Stimulated activated memory B cell treated with anti-CD40 and anti-IgM and Interleukin-4, amounts not matched to agents 10 μg/mL and 1 μg/mL and 100 μg/mL, for 72 hours (primary cell): ENCODE measurements around the gene CDKN2C.

ENCODE experiments used
- ATAC-seq: fragments of 150-1000 bp; cut with Tn5 transposase; 2 replicates; pipeline ENCODE4 v1.10.0; 2021
- H3K27ac Mint-ChIP-seq: one replicate; pipeline ENCODE4 v1.8.0; 2022; ENCODE audit warnings: mild to moderate bottlenecking, mixed read lengths
- H3K27me3 Mint-ChIP-seq: one replicate; pipeline ENCODE4 v1.8.0; 2022; ENCODE audit warnings: mixed read lengths
- H3K36me3 Mint-ChIP-seq: one replicate; pipeline ENCODE4 v1.8.0; 2022; ENCODE audit warnings: mixed read lengths
- H3K4me1 Mint-ChIP-seq: one replicate; pipeline ENCODE4 v1.8.0; 2022; ENCODE audit warnings: mixed read lengths
- H3K4me3 Mint-ChIP-seq: one replicate; pipeline ENCODE4 v1.8.0; 2022; ENCODE audit warnings: mild to moderate bottlenecking, moderate library complexity, mixed read lengths
- H3K9me3 Mint-ChIP-seq: one replicate; pipeline ENCODE4 v1.8.0; 2022; ENCODE audit warnings: mixed read lengths

The CDKN2C gene

DNA sequence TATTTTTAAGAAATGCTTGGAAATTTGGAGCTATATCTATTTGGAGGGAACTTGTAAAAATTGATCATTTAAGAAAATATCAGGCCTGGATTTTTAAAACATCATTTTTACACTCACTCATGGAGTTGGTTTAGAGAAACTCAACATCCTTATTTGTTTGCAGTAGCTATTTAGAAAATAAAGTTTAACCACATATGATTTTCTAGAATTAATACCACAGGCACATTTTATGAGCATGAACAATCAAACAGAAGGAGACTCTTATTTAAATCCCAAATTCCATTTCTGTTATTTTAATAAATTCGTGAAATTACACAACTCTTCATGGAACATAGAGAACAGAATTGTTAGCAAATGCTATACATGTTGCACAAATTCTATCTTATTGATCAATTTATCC lies 3.2 kb downstream of the CDKN2C start:
- Mint-ChIP-seq H3K27me3 (peaks cover 56% of the 10 kb centered on the region), H3K9me3 (no peaks in the 10 kb centered on the region), H3K4me1 (peaks cover 32% of the 10 kb centered on the region), H3K27ac (no peak overlapping the region), H3K36me3 (no peaks in the 10 kb centered on the region), H3K4me3 (no peak overlapping the region)
- ATAC-seq, result no peak

DNA sequence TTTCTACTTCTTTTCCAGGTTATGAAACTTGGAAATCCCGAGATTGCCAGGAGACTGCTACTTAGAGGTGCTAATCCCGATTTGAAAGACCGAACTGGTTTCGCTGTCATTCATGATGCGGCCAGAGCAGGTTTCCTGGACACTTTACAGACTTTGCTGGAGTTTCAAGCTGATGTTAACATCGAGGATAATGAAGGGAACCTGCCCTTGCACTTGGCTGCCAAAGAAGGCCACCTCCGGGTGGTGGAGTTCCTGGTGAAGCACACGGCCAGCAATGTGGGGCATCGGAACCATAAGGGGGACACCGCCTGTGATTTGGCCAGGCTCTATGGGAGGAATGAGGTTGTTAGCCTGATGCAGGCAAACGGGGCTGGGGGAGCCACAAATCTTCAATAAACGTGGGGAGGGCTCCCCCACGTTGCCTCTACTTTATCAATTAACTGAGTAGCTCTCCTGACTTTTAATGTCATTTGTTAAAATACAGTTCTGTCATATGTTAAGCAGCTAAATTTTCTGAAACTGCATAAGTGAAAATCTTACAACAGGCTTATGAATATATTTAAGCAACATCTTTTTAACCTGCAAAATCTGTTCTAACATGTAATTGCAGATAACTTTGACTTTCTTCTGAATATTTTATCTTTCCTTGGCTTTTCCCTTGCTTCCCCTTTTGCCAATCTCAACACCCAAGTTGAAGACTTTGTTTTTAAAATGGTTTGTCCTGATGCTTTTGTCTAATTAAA lies 4.0 kb downstream of the CDKN2C start:
- no peak for ATAC-seq
- Mint-ChIP-seq H3K27me3 (peaks cover 64% of the 10 kb centered on the region), H3K9me3 (no peaks in the 10 kb centered on the region), H3K27ac (no peak overlapping the region), H3K4me1 (peaks cover 32% of the 10 kb centered on the region), H3K36me3 (no peaks in the 10 kb centered on the region), H3K4me3 (no peak overlapping the region)

- H3K4me1 Mint-ChIP-seq, result peaks cover 31% of the 10 kb centered on the region
- H3K27me3 Mint-ChIP-seq, result peaks cover 67% of the 10 kb centered on the region
- H3K4me3 Mint-ChIP-seq, result no peak overlapping the region
- H3K9me3 Mint-ChIP-seq, result no peaks in the 10 kb centered on the region
- no peaks in the 10 kb centered on the region for H3K36me3 Mint-ChIP-seq
- no peak for ATAC-seq
- no peak overlapping the region for H3K27ac Mint-ChIP-seq
Measured at GRCh38 chr1:50974618-50974935, 4.5 kb downstream of the CDKN2C start.

DNA sequence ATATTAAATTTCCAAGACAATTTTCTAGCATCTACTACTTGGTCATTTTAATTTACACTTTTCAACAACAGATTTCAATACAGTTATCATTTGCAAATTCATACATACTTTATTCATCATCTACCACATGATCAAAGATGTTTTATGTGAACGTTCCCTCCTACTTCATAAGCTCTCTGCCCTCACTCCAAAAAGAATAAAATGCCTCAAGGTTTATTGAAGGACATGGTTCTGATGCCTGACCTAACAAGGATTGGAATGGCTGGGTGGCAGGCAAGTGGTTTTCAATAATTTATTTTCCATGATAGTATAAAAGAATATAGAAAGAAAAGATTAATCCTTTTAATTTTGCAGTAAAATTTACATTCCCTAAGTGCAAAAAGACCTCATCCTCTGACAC lies 5.4 kb downstream of the CDKN2C start:
- Mint-ChIP-seq H3K36me3 (no peaks in the 10 kb centered on the region), H3K4me1 (peaks cover 22% of the 10 kb centered on the region), H3K4me3 (no peak overlapping the region), H3K27ac (no peak overlapping the region), H3K27me3 (peaks cover 58% of the 10 kb centered on the region), H3K9me3 (no peaks in the 10 kb centered on the region)
- no peak for ATAC-seq

DNA sequence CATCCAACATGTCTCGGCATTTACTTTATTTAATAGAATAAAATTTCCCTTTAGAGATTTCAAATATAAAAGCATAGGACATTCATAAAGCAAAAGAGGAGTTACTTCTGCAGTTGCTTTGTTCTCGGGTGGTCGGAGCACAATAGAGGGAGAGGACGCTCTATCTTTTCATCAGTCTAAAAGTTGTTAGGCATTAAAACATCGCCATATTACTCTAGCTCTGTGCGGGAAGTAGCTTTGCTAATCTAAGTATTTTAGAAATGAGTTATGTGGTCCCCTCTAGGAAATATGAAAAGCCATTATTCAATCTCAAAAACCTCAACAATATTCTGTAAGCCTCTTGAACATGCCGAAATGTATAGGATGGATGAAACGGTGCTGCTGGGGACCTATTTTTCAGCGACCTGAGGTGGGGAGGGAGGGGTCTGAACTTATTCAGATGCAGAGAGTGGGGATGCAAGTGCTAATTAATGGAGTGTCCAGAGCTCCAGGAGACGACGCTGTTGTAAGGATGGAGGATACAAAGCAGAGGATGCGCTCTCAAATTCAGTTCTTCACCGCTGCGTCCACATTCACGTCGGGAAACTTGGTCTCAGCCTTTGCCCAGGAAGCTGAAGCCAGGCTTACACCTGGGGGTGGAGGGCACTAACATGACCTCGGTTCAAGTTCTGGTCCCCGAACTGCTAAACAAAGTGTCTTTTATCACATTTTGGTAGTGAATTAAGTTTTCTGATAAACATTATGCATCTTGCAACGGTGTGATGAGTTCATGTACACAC lies 6.3 kb downstream of the CDKN2C start:
- H3K4me3 Mint-ChIP-seq, result peak overlapping the region; percentile 75
- ATAC-seq, result no peak
- H3K27me3 Mint-ChIP-seq, result peaks cover 53% of the 10 kb centered on the region
- H3K4me1 Mint-ChIP-seq, result peaks cover 21% of the 10 kb centered on the region
- peak overlapping the region; percentile 24 for H3K27ac Mint-ChIP-seq
- H3K36me3 Mint-ChIP-seq, result no peaks in the 10 kb centered on the region
- H3K9me3 Mint-ChIP-seq, result no peaks in the 10 kb centered on the region

DNA sequence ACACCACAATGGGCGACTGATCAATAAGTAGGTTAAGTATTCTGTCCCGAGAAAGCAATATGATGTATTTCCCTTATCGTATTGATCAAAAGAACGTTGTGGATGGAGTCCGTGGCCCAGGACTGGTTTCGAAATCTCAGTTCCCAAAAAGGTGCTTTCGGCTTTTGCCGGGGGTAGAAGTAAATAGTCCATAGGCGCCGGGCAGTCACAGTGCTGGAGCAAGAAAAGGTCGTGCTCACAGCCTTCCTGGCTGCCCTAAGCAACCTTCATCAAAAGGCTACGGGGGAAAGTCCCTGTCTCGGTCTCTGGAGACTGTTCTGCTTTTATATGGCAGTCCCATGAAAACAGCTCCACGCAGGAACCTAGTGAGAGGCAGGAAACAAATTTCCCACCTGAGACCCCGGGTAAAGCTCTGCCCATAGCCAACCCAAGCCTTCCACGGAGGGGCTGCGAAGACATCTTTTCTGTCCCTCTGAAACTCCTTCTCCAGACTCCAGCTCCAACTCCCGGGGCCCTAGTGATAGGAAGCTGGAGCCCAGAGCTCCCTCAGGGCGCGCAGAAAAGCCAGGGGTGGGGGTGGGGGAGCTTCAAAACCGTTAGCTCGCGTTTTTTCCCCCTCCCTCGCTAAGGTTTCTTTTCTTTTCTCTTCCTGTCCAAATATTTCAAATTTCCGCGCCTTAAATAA lies 7.0 kb downstream of the CDKN2C start:
- no peaks in the 10 kb centered on the region for H3K36me3 Mint-ChIP-seq

GRCh38 chr1:50977575-50978143 lies 7.6 kb downstream of the CDKN2C start:
- ATAC-seq, result peak; percentile 61
- Mint-ChIP-seq H3K9me3 (no peaks in the 10 kb centered on the region), H3K4me3 (peak overlapping the region; percentile 75), H3K4me1 (peaks cover 21% of the 10 kb centered on the region), H3K36me3 (no peaks in the 10 kb centered on the region), H3K27me3 (peaks cover 53% of the 10 kb centered on the region), H3K27ac (peak overlapping the region; percentile 24)

More for the DNA sequence above, 7.0 kb downstream of the CDKN2C start:
- H3K4me3 Mint-ChIP-seq, result peak overlapping the region; percentile 75
- H3K27ac Mint-ChIP-seq, result peak overlapping the region; percentile 24
- no peaks in the 10 kb centered on the region for H3K9me3 Mint-ChIP-seq
- peak; percentile 71 for ATAC-seq
- H3K27me3 Mint-ChIP-seq, result peaks cover 53% of the 10 kb centered on the region
- H3K4me1 Mint-ChIP-seq, result peaks cover 21% of the 10 kb centered on the region

GRCh38 chr1:50978144-50978851 lies 8.3 kb downstream of the CDKN2C start:
- Mint-ChIP-seq H3K27me3 (peaks cover 51% of the 10 kb centered on the region), H3K4me3 (peak overlapping the region; percentile 62), H3K4me1 (peaks cover 21% of the 10 kb centered on the region), H3K9me3 (no peaks in the 10 kb centered on the region), H3K27ac (no peak overlapping the region), H3K36me3 (no peaks in the 10 kb centered on the region)
- peak; percentile 61 for ATAC-seq

- Mint-ChIP-seq H3K4me3 (peak overlapping the region; percentile 6), H3K9me3 (no peaks in the 10 kb centered on the region), H3K36me3 (no peaks in the 10 kb centered on the region), H3K27ac (no peak overlapping the region), H3K4me1 (peaks cover 21% of the 10 kb centered on the region), H3K27me3 (peaks cover 43% of the 10 kb centered on the region)
- no peak for ATAC-seq
Measured at GRCh38 chr1:50978852-50979781, 9.1 kb downstream of the CDKN2C start.

DNA sequence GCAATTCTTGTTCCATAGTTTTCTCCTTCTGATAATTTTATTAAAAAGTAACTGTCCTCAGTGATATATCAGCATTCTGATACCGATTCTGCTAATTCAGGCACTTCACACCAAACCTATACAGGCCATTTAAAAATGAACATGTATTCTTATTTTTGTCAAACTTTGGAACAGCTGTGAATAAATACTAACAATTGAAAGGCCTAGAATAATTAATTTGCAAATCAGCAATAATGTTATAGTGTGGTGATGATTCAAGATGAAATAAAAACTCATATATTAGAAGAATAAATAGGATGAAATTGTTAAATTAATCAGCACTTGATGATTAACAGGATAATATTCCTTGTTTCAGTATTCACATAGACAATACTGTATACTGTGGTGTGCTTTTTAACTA lies 9.9 kb downstream of the CDKN2C start:
- ATAC-seq, result no peak
- Mint-ChIP-seq H3K4me1 (peaks cover 21% of the 10 kb centered on the region), H3K4me3 (no peak overlapping the region), H3K27me3 (peaks cover 35% of the 10 kb centered on the region), H3K36me3 (no peaks in the 10 kb centered on the region), H3K27ac (no peak overlapping the region), H3K9me3 (no peaks in the 10 kb centered on the region)

DNA sequence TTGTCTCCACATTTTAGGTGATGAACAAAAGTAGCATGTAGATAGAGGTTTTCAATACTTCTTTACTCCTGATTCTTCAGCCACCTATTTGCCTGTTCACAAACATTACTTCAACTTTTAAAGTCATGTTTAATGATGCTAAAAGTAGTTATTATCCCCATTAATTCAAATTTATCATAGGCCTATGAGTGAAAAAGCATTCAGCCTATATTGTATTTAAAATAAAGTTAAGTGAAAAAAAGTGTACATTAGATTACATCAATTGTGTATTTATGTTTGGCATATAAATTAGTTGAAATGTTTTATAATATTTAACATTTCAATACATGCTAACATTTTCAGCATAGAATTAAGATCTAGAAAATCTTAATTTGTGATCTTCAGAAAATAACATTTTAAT lies 10.5 kb downstream of the CDKN2C start:
- Mint-ChIP-seq H3K27ac (no peak overlapping the region), H3K27me3 (peaks cover 35% of the 10 kb centered on the region), H3K4me1 (peaks cover 21% of the 10 kb centered on the region), H3K9me3 (no peaks in the 10 kb centered on the region), H3K36me3 (no peaks in the 10 kb centered on the region), H3K4me3 (no peak overlapping the region)
- no peak for ATAC-seq

- H3K27me3 Mint-ChIP-seq, result peaks cover 27% of the 10 kb centered on the region
Measured at GRCh38 chr1:50981741-50982140, 11.7 kb downstream of the CDKN2C start.

DNA sequence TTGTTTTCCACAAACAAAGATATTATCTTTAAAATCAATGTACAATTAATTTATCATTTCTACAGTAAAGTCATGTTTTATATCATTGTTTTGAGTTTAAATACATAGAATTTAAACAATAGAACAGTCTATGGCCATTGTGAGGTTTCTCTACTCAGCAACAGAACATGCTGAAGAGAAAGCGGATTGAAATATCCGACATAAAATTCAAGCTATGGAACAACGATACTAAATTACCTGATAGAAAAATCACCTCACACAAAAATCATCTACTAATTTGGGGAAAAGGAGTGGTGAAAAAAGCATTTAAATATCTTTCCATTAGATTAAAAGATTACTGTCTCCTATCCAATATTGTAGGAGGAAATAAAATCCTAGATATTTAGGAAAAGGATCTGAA lies 12.6 kb downstream of the CDKN2C start:
- no peak for ATAC-seq
- Mint-ChIP-seq H3K4me3 (no peak overlapping the region), H3K4me1 (peaks cover 7% of the 10 kb centered on the region), H3K27ac (no peak overlapping the region), H3K9me3 (no peaks in the 10 kb centered on the region), H3K36me3 (no peaks in the 10 kb centered on the region), H3K27me3 (peaks cover 19% of the 10 kb centered on the region)

More at GRCh38 chr1:50981741-50982140, 11.7 kb downstream of the CDKN2C start:
- Mint-ChIP-seq H3K27ac (no peak overlapping the region), H3K4me3 (no peak overlapping the region), H3K36me3 (no peaks in the 10 kb centered on the region), H3K9me3 (no peaks in the 10 kb centered on the region), H3K4me1 (peaks cover 16% of the 10 kb centered on the region)
- ATAC-seq, result no peak

DNA sequence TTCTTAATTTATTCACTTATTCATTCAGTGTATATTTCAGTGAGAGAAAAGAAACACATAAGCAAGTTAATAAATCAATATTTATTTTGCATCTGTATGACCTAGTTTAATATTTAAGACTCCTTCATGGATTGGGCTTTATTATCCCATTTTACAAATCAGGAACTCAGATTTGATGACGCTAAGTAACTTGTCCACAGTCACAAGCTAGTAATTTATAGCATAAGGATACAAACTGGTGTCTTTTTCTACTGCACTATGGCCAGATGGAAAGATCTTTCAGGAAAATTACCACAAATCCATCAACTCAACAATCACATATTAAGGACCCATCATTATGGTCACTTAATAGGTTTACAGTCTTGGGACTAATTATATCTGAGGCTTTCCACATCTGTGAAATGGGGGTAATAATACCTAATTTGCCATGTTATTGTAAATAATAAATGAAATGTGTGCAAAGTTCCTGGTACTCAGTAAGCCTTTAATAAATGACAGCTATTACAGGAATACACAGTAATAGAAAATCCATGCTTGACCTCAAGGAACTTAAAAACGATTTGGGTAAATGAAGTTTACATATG lies 13.3 kb downstream of the CDKN2C start:
- peaks cover 6% of the 10 kb centered on the region for H3K4me1 Mint-ChIP-seq
- H3K4me3 Mint-ChIP-seq, result no peak overlapping the region
- no peak overlapping the region for H3K27ac Mint-ChIP-seq
- H3K9me3 Mint-ChIP-seq, result no peaks in the 10 kb centered on the region
- ATAC-seq, result no peak
- no peaks in the 10 kb centered on the region for H3K36me3 Mint-ChIP-seq
- peaks cover 12% of the 10 kb centered on the region for H3K27me3 Mint-ChIP-seq
